Uterus (tissue), 4 donors: ENCODE results near the gene ZNF492. TPM values are rescaled to one million over a fixed set of nuclear protein-coding genes. Genes with fewer than 3 reads are reported as not detected.

Experiments
- DNase-seq, 2 donors: peaks; one replicate each; pipeline ENCODE4 v3.0.0-alpha.2; 2019 to 2020
- H3K27ac ChIP-seq, 2 donors: fragments of 200-600 bp; sonication (generic); 1 replicate in 1 of 2; 2 replicates in 1 of 2; pipeline ENCODE4 v1.5.1; 2016 to 2018
- H3K27me3 ChIP-seq, 2 donors: fragments of 200-600 bp; sonication (generic); one replicate each; pipeline ENCODE4 v1.5.1; 2018 to 2019; ENCODE audit warnings: control low read depth in 1 of 2
- H3K36me3 ChIP-seq, 2 donors: fragments of 200-600 bp; sonication (generic); one replicate each; pipeline ENCODE4 v1.5.1; 2019; ENCODE audit warnings: control low read depth in 1 of 2
- H3K4me1 ChIP-seq, 2 donors: fragments of 200-600 bp; sonication (generic); one replicate each; pipeline ENCODE4 v1.5.1; 2018 to 2019; ENCODE audit warnings: control low read depth in 1 of 2
- H3K4me3 ChIP-seq, 2 donors: fragments of 200-600 bp; sonication (generic); 1 replicate in 1 of 2; 2 replicates in 1 of 2; pipeline ENCODE4 v1.5.1; 2018 to 2019; ENCODE audit warnings: mild to moderate bottlenecking in 1 of 2
- H3K9me3 ChIP-seq, 2 donors: fragments of 200-600 bp; sonication (generic); one replicate each; pipeline ENCODE4 v1.5.1; 2019; ENCODE audit warnings: control low read depth in 1 of 2
- CTCF ChIP-seq, 4 experiments: fragments of 200-600 bp in 2 of 4; fragments of 450-650 bp in 2 of 4; sonication (generic) in 2 of 4; IDR thresholded peaks; one replicate each; pipeline ENCODE4 v1.5.1; 2016 to 2019; ENCODE audit warnings: antibody characterized with exemption in 4 of 4, mild to moderate bottlenecking in 2 of 4, moderate library complexity in 1 of 4
- POLR2A ChIP-seq, 2 donors: fragments of 450-650 bp; IDR thresholded peaks; one replicate each; pipeline ENCODE4 v1.6.1; 2016; ENCODE audit warnings: antibody characterized with exemption in 2 of 2, mild to moderate bottlenecking in 1 of 2, moderate library complexity in 1 of 2
- intact Hi-C: fragments of 100-400 bp; cut with DNase I; formaldehyde crosslinking; loops from one replicate; pipeline ENCODE4 v1.15.1; 2023; ENCODE audit warnings: low total_unique reads
- total RNA-seq, 4 donors: library from RNA; depleted of rRNA in 3 of 4; stranded (reverse); fragments of >200 nt in 3 of 4; gene quantifications; one replicate each; pipeline versions ENCODE4 v1.1.0 to v1.2.4, GENCODE V29; 2014 to 2023
- donor health status: DM: yes; HTN: yes; CAD: no.

ZNF492 gene
- total RNA-seq, 4 donors from 2014 or later, result 0.51 to 2.9 (median 0.95) TPM; not detected in 1

- DNase-seq, result no peak
- TF ChIP-seq CTCF (IDR thresholded peaks at IDR 0.05), result no peak
- no peak for TF ChIP-seq POLR2A (IDR thresholded peaks at IDR 0.05)
Observed at GRCh38 chr19:22606212-22606553, 27.9 kb upstream of the ZNF492 start.

GRCh38 chr19:22606954-22607652 lies 27.0 kb upstream of the ZNF492 start:
- no peak for TF ChIP-seq POLR2A (IDR thresholded peaks at IDR 0.05)
- no peaks in the 10 kb centered on the region for H3K9me3 ChIP-seq
- H3K27me3 ChIP-seq, result no peaks in the 10 kb centered on the region
- H3K27ac ChIP-seq, result no peak overlapping the region
- H3K4me3 ChIP-seq, result no peak overlapping the region
- intact Hi-C loops, result no loop called here
- DNase-seq, result no peak
- H3K36me3 ChIP-seq, result no peaks in the 10 kb centered on the region
- no peaks in the 10 kb centered on the region for H3K4me1 ChIP-seq

More at GRCh38 chr19:22606212-22606553, 27.9 kb upstream of the ZNF492 start:
- H3K4me3 ChIP-seq, result no peak overlapping the region
- no peaks in the 10 kb centered on the region for H3K36me3 ChIP-seq
- H3K4me1 ChIP-seq, result no peaks in the 10 kb centered on the region
- intact Hi-C loops, result no loop called here
- H3K27ac ChIP-seq, result no peak overlapping the region
- H3K9me3 ChIP-seq, result no peaks in the 10 kb centered on the region
- H3K27me3 ChIP-seq, result no peaks in the 10 kb centered on the region

GRCh38 chr19:22607653-22608430 lies 26.3 kb upstream of the ZNF492 start:
- Histone ChIP-seq H3K27ac (no peak overlapping the region), H3K27me3 (no peaks in the 10 kb centered on the region), H3K4me1 (no peaks in the 10 kb centered on the region), H3K4me3 (no peak overlapping the region), H3K9me3 (no peaks in the 10 kb centered on the region), H3K36me3 (no peaks in the 10 kb centered on the region)
- no peak for DNase-seq
- intact Hi-C loops, result no loop called here
- TF ChIP-seq POLR2A (IDR thresholded peaks at IDR 0.05) (no peak), CTCF (IDR thresholded peaks at IDR 0.05) (no peak)

- Histone ChIP-seq H3K36me3 (no peaks in the 10 kb centered on the region), H3K9me3 (no peaks in the 10 kb centered on the region), H3K27me3 (no peaks in the 10 kb centered on the region), H3K27ac (no peak overlapping the region), H3K4me3 (no peak overlapping the region), H3K4me1 (no peaks in the 10 kb centered on the region)
- no peak for DNase-seq
- TF ChIP-seq CTCF (IDR thresholded peaks at IDR 0.05), result no peak
- TF ChIP-seq POLR2A (IDR thresholded peaks at IDR 0.05), result no peak
- intact Hi-C loops, result no loop called here
Observed at GRCh38 chr19:22608441-22608840, 25.7 kb upstream of the ZNF492 start.

GRCh38 chr19:22609630-22610029 lies 24.5 kb upstream of the ZNF492 start:
- Histone ChIP-seq H3K4me3 (no peak overlapping the region), H3K4me1 (no peaks in the 10 kb centered on the region), H3K27me3 (no peaks in the 10 kb centered on the region), H3K9me3 (no peaks in the 10 kb centered on the region), H3K36me3 (no peaks in the 10 kb centered on the region), H3K27ac (no peak overlapping the region)
- intact Hi-C loops, result no loop called here
- no peak for TF ChIP-seq CTCF (IDR thresholded peaks at IDR 0.05)
- no peak for TF ChIP-seq POLR2A (IDR thresholded peaks at IDR 0.05)
- no peak for DNase-seq
